UCSD-AML1 (cell line): ENCODE data around the gene HSH2D.
"Not testable (repeated sequence)": the region's sequence is repeated elsewhere in the genome, so short reads cannot be mapped to it uniquely, and the experiment has no call there.

Experiments used
- DNase-seq: peaks from one replicate; lab custom pipeline; 2025; ENCODE audit not compliant: unreplicated experiment; lab: John Stamatoyannopoulos, UW

Gene HSH2D

DNA sequence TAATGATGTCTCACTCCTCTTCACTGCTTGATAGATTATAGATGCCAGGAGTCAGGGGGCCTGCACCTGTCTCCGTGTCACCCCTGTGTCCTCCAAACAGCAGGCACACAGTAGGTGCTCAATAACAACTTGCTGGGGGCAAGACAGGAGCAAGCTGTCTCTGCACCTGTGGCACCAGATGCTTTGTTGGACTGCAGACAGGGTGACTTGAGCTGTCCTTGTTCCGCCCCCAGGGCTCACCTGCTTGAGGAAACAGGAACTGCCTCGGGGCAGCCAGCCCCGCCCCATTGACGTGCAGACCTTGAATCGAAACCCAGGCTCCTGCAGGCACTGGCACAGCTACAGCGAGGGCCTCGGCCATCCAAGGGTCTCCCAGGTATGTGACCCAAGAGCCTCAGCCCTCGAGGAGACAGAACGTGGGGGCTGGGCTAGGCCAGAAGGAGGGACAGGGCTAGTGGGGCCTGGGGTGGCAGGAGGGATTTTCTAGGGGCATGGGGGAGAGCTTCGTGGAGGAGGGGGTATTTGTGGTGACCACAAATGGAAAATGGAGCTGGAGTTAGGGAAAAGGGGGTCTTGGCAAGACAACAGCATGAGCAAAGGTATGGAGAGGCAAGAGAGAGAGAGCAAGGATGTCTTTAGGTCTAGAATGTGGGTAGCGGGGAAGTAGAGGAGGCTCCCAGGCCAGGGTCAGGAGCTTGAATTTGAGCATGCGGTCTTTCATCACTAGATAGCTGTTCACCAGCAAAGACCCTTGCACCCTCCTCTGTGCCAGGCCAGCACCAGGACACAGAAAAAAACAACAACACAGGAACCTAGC lies at the start of gene HSH2D:
Gene HSH2D, plus strand, starts transcription at position 287 of the 817 bp plus-strand sequence. CDS start 5,066 bp downstream, outside the sequence.
- peak; percentile 82 for DNase-seq

DNA sequence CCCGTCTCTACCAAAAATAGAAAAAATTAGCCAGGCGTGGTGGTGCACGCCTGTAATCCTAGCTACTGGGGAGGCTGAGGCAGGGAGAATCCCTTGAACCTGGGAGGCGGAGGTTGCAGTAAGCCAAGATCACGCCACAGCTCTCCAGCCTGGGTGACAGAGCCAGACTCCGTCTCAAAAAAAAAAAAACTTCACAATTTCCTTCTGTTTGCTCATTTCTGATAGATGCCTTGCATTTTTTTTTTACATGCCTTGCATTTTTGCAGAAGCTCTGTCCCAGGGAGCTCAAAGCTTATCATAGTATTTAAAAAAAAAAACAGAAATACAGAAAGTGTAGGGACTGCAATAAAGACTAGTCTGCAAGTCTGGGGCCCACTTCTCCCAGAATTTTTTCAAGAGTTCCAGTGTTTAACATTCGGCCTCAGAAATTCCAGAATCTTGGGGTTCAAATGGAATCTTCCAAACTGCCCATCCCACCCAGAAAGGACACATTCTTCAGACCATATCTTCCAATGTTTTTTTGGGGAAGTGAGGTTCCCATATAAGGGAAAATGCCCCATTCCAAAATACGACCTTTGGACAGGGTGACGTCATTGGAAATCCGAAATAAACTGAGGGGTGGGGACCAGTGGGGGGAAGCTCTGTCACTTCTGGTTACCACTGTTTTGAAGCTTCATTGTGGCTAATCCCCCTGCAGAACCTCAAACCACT lies 49.0 kb upstream of the HSH2D start:
- DNase-seq: no peak

- DNase-seq: no peak
These were observed 48.4 kb upstream of the HSH2D start for GRCh38 chr19:16095071-16095571.

- DNase-seq: no peak
These were observed 47.1 kb upstream of the HSH2D start for GRCh38 chr19:16096280-16096855.

DNA sequence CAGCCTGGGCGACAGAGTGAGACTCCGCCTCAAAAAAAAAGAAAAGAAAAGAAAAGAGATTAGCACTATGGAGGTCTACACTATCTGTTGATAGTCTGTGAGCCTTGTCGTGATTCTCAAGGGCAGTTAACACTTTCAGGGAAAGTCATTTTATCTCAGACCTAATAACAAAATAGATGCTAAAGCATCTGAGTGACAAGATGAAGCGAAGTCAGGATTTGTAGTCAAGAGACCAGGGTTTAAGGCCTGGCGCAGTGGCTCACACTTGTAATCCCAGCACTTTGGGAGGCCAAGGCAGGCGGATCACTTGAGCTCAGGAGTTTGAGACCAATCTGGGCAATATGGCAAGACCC lies 45.1 kb upstream of the HSH2D start:
- no peak for DNase-seq

DNA sequence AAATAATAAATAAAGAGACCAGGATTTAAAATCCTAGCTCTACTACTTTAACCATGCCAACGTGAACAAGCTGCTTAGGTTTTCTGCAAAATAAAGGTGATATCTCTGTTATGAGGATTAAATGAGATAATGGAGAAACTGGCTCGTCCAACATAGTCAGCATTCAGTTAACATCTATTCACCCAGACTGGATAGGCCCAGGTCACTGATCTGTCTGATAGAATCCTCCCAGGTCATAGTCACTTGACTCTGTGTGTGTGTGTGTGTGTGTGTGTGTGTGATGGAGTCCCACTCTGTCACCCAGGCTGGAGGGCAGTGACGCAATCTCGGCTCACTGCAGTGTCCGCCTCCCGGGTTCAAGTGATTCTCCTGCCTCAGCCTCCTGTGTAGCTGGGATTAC lies 44.7 kb upstream of the HSH2D start:
- DNase-seq: no peak

- not testable (repeated sequence) for DNase-seq
These were observed 44.0 kb upstream of the HSH2D start for GRCh38 chr19:16099314-16099965.

DNA sequence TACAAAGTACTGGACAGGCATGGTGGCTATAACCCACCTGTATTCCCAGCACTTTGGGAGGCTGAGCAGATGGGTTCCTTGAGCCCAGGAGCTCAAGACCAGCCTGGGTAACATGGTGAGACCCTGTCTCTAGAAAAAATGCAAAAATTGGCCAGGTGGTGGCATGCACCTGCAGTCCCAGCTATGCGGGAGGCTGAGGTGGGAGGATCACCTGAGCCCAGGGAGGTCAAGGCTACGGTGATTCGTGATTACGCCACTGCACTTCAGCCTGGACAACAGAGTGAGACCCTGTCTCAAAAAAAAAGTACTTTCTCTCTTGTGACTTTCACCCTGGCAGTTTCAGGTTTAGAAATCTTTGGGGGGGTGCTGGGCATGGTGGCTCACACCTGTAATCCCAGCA lies 43.0 kb upstream of the HSH2D start:
- DNase-seq: no peak

DNA sequence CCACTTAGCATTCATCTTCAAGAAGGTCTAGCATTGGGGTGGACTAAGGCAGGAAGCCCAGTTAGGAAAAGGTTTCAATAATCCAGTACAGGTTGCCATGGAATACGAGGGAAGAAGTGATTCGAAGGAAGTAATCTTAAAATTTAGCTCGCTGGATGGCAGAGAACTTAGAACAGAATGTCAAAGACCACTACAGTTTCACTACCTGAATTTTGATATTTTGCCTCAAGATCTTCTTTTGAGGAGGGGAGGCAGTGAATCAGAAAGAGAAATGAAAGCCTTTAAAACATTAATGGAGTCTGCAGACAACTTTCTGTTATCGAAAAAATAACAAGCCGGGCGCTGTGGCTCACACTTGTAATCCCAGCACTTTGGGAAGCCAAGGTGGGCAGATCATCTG lies 38.8 kb upstream of the HSH2D start:
- DNase-seq: no peak

GRCh38 chr19:16106121-16106520 lies 37.4 kb upstream of the HSH2D start:
- no peak for DNase-seq

DNA sequence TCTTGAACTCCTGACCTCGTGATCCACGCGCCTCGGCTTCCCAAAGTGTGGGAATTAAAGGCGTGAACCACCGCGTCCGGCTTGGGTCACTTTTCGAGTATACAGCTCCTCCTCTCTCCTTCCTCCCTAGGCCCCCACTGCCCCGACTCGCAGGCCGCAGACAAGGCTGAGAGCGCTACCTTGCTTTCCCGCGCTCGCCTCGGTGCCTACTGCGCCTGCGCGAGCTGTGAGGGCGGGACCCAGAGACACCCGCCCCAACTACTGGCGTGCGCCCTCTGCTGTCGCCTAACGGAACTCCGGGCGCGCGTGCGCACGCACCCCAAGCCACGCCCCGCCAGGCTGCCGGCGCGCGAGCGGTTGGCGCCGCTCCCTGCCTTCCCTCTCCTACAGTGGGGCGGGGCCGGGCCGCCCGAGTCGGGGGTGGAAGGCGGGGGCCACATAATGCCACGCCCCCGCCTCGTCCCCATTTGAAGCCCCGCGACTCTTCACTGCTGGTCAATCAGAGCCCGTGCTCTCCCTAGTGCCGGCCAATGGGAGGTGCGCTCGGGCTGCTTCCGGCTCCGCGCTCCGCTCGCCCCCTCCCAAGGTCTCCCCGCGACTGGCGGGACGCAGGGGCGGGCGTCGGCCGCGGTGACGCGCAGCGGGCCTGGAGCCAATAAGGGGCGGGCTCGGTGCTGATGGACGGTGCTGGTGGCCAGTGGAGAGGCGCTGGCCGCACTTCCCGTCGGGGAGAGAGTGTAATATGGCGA lies 32.2 kb upstream of the HSH2D start, which contains the start of gene RAB8A:
Gene RAB8A, plus strand, starts transcription at position 730 of the 749 bp plus-strand sequence. Its CDS starts 13 bp downstream, at position 743.
- peak; percentile 100 for DNase-seq

DNA sequence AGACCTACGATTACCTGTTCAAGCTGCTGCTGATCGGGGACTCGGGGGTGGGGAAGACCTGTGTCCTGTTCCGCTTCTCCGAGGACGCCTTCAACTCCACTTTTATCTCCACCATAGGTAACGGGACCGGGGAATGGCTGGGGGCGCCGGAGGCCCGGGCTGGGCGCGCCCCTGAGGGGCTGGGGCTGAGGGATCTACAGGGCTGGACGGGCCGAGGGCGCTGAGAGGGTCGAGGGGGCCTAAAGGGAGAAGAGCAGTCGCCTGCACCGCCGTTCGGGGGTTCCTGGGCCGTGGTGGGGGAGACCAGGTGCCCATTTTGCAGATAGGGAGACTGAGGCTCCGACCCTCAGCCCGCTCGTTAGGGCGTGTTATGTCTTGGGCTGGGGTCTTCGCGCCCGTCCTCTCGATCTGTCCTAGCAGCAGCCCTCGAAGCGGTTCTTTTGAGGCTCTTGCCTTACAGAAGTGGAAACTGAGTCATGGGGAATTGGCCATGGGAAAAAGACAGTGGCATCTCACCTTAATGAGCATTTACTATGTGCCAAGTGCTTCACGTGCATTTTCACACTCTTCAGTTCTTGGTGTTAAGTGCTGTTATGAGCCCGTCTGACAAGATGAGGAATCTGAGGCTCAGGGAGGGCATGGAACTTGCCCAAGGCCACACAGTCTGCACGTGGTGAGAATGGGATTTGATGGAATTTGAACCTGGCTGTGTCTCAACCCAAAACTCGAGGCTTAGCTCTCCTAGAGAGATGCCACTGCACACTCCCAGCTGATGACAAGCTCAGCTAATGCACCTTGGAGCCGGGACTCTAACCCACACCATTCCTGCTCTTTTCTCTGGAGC lies 31.4 kb upstream of the HSH2D start:
- DNase-seq: no peak

DNA sequence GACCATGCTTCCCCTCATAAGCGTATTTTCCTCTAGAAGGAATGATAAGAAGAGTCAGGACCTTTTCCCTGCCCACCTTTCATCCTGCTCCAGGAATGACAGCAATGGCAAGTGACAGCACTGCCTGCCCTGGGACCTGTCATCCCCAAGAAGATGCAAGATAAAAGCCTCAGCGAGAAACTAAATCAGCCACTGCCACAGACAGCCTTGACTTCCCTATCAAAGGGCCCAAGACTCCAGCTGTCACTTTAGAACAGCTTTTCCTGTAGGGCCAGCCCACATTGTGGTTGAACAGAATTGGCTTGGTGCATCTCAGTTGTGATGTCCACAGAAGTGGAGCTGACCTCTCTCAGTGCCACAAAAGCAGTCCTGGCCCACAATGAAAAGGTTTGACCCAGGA lies 30.7 kb upstream of the HSH2D start:
- peak; percentile 51 for DNase-seq

DNA sequence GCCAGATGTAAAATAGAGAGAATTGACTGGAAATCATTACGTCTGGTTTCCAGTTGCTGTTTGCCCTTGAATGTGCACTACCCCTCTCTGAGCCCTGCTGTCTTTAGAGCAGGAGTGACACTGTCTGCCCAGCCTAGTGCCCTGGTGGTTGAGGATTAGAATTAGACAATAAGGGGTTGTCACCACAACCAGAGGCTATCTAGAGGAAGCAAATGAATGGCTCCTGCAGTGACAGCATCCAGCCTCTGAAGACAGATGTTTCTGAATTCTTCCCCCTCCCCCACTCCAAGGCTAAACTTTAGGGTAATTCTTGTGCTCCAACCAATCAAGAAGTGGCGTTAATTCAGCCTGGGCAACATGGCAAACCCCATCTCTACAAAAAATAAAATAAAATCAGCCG lies 29.8 kb upstream of the HSH2D start:
- peak; percentile 22 for DNase-seq

DNA sequence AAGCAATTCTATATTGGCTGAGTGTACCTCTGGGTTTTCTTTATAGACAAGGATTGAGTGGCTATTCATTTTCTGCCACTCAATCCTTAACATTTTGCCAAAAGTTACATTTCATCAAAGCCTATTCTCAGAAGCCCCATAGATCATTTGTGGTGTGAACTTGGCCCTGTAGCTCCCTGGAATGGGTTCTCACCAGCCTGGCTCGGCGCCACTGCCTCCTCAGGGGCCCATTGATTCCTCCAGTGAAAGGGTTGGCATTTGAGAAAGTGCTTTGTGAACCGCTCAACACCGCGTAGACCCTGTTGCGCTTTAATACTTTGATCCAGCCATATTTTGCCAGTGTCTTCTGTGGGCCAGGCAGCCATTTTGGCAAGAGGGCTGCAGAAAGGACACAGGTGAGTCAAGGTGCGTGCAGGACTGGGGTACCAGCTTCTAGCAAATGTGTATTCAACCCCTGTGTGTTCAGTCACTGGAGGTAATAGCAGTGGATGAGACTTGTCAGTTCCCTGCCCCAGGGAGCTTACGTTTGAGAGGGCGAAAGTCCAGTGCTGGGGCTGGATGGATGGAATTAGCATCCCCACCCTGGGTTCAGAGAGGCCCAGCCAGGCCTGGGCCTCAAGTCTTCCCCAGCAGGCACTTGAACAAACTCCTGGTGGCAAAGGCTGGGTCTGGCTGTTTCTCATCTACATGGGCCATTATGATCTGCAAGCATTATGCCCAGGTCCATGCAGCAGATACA lies 28.0 kb upstream of the HSH2D start:
- DNase-seq: no peak

- DNase-seq: no peak
These were observed 27.4 kb upstream of the HSH2D start for GRCh38 chr19:16116067-16116466.

GRCh38 chr19:16117594-16118033 lies 25.9 kb upstream of the HSH2D start:
- peak; percentile 43 for DNase-seq

DNA sequence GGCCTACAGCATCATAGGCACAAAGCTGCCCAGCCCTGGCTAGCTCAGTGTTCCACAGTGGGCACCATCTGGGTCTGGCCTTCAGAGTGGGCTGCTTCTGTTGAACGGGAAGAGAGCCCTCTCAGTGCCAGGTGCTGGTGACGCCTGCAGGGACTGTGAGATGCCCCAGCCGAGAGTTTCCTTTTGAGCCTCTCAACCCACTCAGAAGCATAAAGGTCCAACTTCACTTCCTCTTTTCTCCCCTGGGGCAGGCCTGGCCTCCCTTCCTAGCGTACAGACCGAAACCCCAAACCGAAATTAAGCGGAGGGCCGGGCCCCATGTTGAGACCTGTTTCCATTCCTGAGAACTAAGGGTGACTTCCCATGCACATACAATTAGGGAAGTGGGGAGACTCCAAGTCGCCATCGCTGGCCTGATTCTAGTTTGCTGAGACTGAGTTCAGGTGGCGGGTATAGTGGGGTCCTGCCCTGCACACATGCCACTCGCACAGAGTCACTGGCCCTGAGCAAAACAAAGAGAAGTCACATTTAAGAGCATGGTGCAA lies 24.9 kb upstream of the HSH2D start:
- DNase-seq: peak; percentile 69
